ENCODE results near the gene MANBA. TPM values are rescaled to one million over a fixed set of nuclear protein-coding genes. Genes with fewer than 3 reads are reported as not detected.

MANBA gene
- total and polyA plus RNA-seq, 2 of the 13 experiments (the other 11 are each of a cell fraction or from before 2014, with no cell fraction given): 11.7 to 33.3 TPM

DNA sequence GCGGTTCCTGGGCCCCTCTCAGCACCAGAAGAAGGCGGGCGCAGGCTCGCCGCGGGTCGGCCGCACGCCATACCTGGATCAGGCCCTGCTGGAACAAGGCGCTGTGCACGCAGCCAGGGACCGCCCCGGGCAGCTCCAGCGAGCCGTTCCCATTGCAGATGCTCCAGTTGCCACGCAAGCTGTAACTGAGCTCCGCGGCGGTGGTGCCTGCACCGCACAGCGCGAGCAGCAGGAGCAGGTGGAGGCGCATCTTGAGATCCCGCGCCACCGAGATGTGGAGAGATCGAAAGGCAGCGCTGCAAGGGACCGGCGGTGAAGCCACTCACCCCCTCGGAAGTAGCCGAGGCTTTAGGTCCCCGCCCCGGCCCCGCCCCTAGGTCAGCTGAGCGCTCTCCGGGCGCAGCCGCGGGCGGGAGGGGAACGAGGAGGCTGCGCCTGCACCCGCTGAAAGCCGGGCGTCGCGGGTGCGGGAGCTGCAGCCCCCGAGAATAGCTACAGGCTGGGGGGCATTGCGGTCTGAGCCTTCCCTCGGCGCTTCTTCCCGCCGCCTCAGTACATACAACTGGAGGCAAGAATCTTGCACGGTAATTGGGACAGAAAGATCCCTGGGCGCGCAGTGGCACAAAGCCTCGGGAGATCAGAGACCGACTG lies at the start of gene MANBA (continued):
- TF ChIP-seq MAFK (conservative IDR thresholded peaks at IDR 0.05 in 1 of 2, IDR thresholded peaks at IDR 0.05 in 1 of 2; ENCODE audit: low read length in 2 of 2) (no peak), HDAC1 (CRISPR knock-in tag; IDR thresholded peaks at IDR 0.05) (peak; percentile 92), ZFP82 (CRISPR knock-in tag; IDR thresholded peaks at IDR 0.05; ENCODE audit: borderline replicate concordance) (no peak), AGO1 (IDR thresholded peaks at IDR 0.05; ENCODE audit: low read depth, low read length, poor library complexity, severe bottlenecking) (no peak), ZBTB37 (CRISPR knock-in tag; IDR thresholded peaks at IDR 0.05) (no peak), TRIM24 (CRISPR knock-in tag; IDR thresholded peaks at IDR 0.05) (no peak), MYNN (CRISPR knock-in tag; IDR thresholded peaks at IDR 0.05; ENCODE audit: low read depth) (no peak), TGIF2 (CRISPR knock-in tag; IDR thresholded peaks at IDR 0.05) (no peak; the same call in 1 of the 2 replicates), ZNF546 (CRISPR knock-in tag; conservative IDR thresholded peaks at IDR 0.05) (no peak; the same call in 1 of the 2 replicates), RFX5 (IDR thresholded peaks at IDR 0.05; ENCODE audit: low read depth, low read length) (0 out of 2 replicates have a peak, but pooled peaks have one; percentile 53), SCMH1 (CRISPR knock-in tag; IDR thresholded peaks at IDR 0.05; ENCODE audit: borderline replicate concordance) (no peak), ZNF629 (CRISPR knock-in tag; conservative IDR thresholded peaks at IDR 0.05) (peak; percentile 21; the same call in 1 of the 2 replicates), DR1 (CRISPR knock-in tag; IDR thresholded peaks at IDR 0.05) (peak; percentile 60; the same call in 1 of the 2 replicates), ZFP36 (IDR thresholded peaks at IDR 0.05; ENCODE audit: borderline replicate concordance, low read depth, low read length, partially characterized antibody) (no peak), POGZ (CRISPR knock-in tag; IDR thresholded peaks at IDR 0.05) (peak; percentile 87), HNRNPK (IDR thresholded peaks at IDR 0.05; ENCODE audit: low read depth, low read length, poor library complexity, severe bottlenecking) (peak; percentile 36), ZNF792 (CRISPR knock-in tag; IDR thresholded peaks at IDR 0.05) (no peak; the same call in 1 of the 2 replicates), ZNF891 (CRISPR knock-in tag; IDR thresholded peaks at IDR 0.05) (peak; percentile 67; the same call in 1 of the 2 replicates), ZNF660 (CRISPR knock-in tag; IDR thresholded peaks at IDR 0.05; ENCODE audit: borderline replicate concordance, low read depth) (no peak), ZNF350 (CRISPR knock-in tag; IDR thresholded peaks at IDR 0.05; ENCODE audit: borderline replicate concordance, low read depth) (peak; percentile 66), ZNF367 (CRISPR knock-in tag; IDR thresholded peaks at IDR 0.05; ENCODE audit: borderline replicate concordance) (no peak), ZNF10 (CRISPR knock-in tag; IDR thresholded peaks at IDR 0.05; ENCODE audit: borderline replicate concordance, low read depth) (no peak), TBL1XR1 (IDR thresholded peaks at IDR 0.05; ENCODE audit: borderline replicate concordance, low read length, partially characterized antibody) (no peak)
- TF ChIP-seq, protein P1, sequence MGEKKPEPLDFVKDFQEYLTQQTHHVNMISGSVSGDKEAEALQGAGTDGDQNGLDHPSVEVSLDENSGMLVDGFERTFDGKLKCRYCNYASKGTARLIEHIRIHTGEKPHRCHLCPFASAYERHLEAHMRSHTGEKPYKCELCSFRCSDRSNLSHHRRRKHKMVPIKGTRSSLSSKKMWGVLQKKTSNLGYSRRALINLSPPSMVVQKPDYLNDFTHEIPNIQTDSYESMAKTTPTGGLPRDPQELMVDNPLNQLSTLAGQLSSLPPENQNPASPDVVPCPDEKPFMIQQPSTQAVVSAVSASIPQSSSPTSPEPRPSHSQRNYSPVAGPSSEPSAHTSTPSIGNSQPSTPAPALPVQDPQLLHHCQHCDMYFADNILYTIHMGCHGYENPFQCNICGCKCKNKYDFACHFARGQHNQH (CRISPR knock-in tag; IDR thresholded peaks at IDR 0.05): 0 out of 2 replicates have a peak, but pooled peaks have one; percentile 21
- TF ChIP-seq, protein P2, sequence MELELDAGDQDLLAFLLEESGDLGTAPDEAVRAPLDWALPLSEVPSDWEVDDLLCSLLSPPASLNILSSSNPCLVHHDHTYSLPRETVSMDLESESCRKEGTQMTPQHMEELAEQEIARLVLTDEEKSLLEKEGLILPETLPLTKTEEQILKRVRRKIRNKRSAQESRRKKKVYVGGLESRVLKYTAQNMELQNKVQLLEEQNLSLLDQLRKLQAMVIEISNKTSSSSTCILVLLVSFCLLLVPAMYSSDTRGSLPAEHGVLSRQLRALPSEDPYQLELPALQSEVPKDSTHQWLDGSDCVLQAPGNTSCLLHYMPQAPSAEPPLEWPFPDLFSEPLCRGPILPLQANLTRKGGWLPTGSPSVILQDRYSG (CRISPR knock-in tag; IDR thresholded peaks at IDR 0.05): no peak
- TF ChIP-seq, protein P3, sequence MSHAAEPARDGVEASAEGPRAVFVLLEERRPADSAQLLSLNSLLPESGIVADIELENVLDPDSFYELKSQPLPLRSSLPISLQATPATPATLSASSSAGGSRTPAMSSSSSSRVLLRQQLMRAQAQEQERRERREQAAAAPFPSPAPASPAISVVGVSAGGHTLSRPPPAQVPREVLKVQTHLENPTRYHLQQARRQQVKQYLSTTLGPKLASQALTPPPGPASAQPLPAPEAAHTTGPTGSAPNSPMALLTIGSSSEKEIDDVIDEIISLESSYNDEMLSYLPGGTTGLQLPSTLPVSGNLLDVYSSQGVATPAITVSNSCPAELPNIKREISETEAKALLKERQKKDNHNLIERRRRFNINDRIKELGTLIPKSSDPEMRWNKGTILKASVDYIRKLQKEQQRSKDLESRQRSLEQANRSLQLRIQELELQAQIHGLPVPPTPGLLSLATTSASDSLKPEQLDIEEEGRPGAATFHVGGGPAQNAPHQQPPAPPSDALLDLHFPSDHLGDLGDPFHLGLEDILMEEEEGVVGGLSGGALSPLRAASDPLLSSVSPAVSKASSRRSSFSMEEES (CRISPR knock-in tag; IDR thresholded peaks at IDR 0.05): peak; percentile 72
